Measurements from ENCODE around the gene KCNQ1.

KCNQ1 gene

DNA sequence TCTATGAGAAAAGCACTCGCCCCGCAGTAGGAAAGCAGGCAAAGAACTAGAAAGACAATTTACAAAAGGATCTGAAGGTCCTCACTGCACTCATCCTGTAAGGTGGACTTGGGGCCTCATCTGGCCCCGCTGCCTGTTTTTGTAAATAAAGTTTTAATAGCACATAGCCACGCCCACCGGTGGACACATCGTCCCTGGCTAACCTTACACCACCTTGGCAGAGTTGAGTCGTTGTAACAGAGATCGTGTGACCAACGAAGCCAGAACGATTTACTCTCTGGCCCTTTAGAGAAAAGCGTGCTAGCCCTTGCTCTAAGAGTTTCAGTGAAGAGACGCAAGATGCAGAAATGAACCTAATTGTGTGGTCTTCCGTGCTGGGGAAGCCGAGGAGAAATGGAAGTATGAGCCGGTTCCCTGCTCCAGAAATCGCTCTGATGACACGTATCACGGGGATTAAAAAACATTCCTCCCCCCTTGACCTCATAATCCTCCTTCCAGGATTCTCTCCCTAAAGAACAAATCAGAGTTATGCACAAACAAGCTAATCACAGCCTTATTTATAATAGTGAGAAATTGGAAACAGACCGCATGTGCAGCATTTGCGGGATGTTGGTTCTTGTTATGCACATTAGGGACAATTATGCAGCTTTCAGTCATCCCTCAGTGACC is 360.7 kb downstream of the KCNQ1 start:
- no peak for DNase-seq (ENCODE audit: low read depth, low spot score)

GRCh38 chr11:2806351-2807024 is 361.7 kb downstream of the KCNQ1 start:
- no peak for DNase-seq (ENCODE audit: low read depth, low spot score)

DNA sequence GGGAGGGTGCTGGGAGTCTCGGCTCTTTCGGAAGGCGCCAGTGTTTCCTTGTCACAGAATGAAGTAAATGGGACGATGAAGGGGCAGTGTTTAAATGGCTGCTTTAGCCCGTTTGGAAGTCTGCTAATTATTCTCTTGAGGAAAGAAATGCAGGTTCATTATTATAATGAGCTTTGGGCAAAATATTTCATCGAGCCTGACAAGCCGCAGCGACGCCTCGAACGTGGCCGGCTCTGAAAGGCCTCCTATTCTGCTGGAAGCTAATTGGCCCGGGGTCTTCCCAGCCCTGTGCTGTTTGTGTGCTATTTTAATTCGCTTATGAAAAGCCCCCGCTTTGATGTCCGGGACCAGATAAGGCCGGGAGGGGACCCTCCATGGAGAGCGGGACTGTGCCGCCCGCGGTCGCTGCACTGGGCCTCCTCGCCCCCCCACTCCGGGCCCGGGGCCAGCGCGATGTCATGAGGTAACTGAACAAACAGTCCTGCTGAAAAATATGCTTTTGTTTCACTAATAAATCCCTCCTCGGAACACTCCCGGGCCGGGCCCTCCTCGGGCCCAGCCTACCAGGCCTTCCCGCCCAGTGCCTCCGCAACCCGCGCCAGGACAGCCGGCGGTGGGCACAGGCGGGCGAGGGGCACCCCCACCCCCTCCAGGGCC is 362.3 kb downstream of the KCNQ1 start:
- DNase-seq (ENCODE audit: low read depth, low spot score) = no peak

GRCh38 chr11:2807801-2808241 is 363.0 kb downstream of the KCNQ1 start:
- DNase-seq (ENCODE audit: low read depth, low spot score) = no peak

DNA sequence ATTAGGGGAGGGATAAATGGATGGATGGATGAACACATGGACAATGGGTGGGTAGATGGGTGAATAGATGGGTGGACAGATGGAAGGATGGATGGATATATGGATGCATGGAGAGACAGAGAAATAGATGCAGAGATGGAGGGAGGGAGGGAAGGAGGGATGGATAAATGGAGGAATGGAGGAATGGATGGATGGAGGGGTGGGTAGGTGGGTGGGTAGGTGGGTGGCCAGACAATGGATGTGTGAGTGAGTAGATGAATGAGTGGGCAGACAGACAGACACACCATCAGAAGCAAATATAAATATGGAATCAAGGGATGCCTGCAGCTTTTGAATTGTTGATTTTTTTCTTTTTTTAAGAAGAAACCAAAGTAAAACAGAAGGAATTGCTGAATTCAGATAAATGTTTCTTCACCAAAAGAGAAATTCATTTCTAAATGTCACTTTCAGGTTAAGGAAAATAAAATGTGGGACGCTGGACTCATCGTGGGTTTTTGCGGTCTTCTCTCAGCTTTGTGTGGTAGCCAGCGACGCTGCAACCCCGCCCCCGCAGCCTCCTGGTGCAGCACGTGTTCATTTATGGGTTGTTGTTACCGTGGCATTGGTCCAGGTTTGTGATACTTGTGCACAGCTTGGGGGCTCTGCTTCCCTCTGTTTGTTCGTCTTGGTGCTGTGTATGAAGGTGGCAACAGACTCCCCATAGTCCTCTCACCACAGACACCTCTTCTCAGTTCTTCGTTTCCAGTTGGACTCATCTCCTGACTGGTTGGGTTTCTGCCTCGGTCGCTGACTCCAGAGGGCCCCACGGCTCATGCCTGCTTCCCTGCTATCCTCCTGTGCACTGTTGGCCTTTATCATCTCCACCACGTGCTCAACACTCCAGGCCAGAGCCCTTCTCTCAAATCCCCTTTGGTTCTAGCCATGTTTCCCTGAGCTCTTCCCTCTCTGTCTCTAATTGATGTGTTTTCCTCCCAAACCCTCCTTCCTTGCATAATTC is 364.3 kb downstream of the KCNQ1 start:
- no peak for DNase-seq (ENCODE audit: low read depth, low spot score)

DNA sequence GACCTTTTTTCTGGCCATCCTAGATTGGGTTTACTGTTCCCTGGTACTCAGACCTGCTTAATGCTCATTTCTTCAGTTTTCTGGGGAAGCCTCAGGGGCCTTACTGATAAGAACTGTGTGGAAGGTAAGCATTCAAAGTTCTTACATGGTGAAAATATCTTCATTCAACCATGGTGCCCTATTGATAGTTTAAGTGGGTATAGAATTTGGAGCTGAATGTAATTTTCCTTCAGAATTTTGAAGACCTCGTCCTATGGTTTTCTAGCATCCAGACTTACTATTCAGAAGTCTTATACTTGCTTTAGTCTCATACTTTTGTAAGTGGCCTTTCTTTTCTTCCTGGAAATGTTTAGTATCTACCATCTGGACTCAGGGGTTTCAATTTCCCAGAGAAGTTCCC is 365.0 kb downstream of the KCNQ1 start:
- DNase-seq (ENCODE audit: low read depth, low spot score) = no peak

- DNase-seq (ENCODE audit: low read depth, low spot score) = no peak
Measured at GRCh38 chr11:2810411-2811205, 365.8 kb downstream of the KCNQ1 start.

GRCh38 chr11:2811206-2812091 is 366.6 kb downstream of the KCNQ1 start:
- no peak for DNase-seq (ENCODE audit: low read depth, low spot score)

DNA sequence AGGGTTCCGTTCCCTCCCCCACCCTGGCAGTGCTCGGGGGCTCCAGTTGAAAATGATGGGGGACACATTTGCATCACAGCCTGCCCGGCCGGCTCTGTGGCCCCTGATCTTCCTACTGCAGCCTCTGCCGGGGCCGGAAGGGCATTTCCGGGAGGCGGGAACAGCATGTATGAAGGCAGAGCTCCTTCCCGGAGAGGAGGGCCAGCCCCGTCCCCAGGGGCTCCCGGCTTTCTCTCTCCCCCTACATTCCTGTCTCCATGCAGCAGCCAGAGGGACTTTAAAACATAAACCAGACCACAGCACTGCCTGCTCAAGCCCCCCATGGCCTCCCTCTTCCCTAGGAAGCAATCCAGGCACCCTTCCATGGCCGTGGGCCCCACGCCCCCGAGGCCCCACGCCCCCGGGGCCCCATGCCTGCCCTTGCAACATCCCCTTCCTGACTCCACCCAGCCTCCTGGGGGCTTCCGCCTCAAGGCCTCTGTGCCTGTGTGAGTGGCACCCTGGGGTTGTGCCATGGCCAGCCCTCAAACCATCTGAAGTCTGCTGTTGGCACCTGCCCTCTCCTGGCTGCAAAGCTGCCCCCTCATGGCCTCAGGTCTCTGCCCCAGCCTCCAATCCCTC is 367.7 kb downstream of the KCNQ1 start:
- DNase-seq (ENCODE audit: low read depth, low spot score) = no peak

- no peak for DNase-seq (ENCODE audit: low read depth, low spot score)
Measured at GRCh38 chr11:2813141-2813908, 368.5 kb downstream of the KCNQ1 start.

DNA sequence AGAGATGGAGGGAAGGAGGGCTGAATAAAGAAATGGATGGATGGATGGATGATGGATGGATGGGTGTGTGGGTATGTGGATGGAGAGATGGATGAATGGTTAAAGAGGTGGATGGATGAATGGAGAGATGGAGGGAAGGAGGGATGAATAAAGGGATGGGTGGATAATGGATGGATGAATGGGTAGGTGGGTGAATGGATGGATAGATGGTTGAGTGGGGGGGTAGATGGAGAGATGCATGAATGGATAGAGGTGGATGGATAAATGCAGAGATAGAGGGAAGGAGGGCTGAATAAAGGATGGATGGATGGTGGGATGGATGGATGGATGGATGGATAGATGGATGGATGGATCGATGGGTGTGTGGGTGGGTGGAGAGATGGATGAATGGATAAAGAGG is 369.2 kb downstream of the KCNQ1 start:
- DNase-seq (ENCODE audit: low read depth, low spot score) = no peak

- no peak for DNase-seq (ENCODE audit: low read depth, low spot score)
Measured at GRCh38 chr11:2814751-2815150, 369.9 kb downstream of the KCNQ1 start.

DNA sequence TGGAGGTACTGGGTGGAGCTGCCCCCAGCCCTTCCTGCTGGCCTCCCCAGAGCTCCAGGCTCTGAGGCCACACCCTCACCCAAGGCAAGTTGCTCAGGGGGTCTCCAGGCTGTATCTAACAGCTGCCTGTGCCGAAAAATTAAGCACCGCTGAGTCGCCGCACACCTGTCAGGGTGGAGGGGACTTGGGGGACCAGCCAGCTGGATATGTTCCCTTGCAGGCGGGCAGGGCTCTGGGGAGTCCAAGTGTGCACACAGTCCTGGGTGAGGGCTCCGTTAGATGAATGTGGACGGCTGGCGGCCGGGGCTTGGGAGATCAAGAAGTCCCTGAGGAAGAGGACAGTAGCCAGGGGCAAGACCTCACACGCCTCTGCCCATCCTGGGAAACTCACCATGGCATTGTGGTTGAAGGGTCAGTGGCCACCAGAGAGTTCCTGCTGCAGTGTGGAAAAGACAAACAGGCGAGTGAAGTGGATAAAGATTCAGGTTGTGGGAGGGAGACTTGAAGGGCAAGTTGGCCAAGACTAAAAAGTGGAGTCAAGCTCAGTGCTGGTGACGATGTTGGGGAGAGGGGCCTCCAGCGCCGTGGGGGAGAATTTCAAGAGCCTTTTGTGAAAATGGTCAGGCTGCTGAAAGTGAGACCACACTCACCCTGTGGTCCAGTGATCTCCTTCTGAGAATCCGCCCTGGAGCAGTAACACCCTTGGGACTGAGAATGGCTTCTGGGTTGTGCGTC is 371.1 kb downstream of the KCNQ1 start:
- no peak for DNase-seq (ENCODE audit: low read depth, low spot score)

DNA sequence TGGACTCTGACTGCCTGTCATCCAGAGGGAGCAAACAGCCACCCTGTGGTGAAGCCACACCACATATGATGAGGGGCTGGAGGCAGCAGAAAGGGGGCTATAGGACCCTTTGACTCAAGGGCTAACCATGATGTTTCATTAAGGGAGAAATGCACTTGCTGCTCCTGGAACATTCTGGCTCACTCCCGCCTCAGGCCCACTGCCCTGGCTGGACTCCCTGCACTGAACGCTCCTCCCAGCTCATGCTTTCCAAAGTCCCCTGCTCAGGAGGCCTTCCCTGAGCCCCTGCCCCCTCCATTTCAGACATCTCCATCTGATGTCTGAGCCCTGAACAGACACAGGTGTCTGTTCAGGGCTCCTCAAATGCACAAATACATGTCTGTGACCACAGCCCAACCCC is 371.7 kb downstream of the KCNQ1 start:
- DNase-seq (ENCODE audit: low read depth, low spot score) = no peak

DNA sequence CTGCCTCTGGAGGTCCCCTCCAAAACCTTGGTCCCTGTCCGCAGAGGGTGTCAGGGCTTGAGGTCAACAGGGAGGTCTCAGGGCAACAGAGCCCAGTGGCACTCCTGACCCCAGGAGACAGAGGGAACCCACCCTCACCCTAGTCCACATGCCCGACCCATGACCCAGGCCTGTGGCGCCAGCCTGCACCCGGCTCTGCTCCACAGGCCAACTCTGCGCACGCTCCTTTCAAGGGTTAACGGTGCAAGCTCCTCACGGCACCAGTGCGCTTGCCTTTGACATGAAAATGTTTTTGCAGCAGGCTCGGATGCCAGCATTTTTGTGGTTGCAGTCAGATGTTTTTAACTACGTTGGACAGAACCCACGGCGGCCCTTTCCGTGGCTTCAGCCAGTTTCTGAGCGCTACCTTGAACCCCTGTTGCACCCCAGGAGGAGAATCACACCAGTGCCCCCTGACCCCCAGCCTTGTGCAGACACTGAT is 372.2 kb downstream of the KCNQ1 start:
- DNase-seq (ENCODE audit: low read depth, low spot score) = no peak

DNA sequence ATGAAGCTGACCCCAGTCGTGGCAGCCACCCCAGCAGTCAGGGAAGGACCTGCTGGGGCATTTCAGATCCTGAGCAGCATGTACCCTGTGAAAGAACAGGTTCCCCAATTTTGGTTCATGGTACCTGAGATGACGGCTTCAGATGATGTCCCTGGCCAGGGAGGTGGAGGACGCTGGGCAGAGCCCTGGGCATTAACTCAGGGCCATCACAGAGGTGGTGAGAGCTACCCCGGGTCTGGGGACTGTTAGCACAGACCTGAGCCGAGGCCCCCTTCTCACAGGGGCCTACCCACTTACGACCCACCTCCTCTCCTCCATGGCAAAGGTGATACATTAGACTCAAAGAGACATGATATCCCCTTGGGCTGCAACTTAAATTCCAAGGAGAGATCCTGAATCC is 372.6 kb downstream of the KCNQ1 start:
- DNase-seq (ENCODE audit: low read depth, low spot score) = no peak

GRCh38 chr11:2818021-2818420 is 373.2 kb downstream of the KCNQ1 start:
- no peak for DNase-seq (ENCODE audit: low read depth, low spot score)

GRCh38 chr11:2818503-2818902 is 373.7 kb downstream of the KCNQ1 start:
- no peak for DNase-seq (ENCODE audit: low read depth, low spot score)

Measured in activated CD4-positive, CD25-positive, alpha-beta regulatory T cell treated with anti-CD3 and anti-CD28 coated beads, Interleukin-2, amount 50 U/mL, for 16 hours (primary cell).